KBM-7 (cell line): ENCODE measurements around the gene KIFC3.
"Not testable (repeated sequence)": the region's sequence is repeated elsewhere in the genome, so short reads cannot be mapped to it uniquely, and the experiment has no call there.

ENCODE experiments used
- DNase-seq: peaks from one replicate; pipeline ENCODE4 v3.0.0-alpha.2; 2015
- in situ Hi-C: fragments of 300-500 bp; cut with MboI; formaldehyde crosslinking; loops from 2 replicates; pipeline ENCODE4 v1.14.3; 2020; ENCODE audit warnings: low sequenced_read_pairs, low pct_unique_long_range_greater_than_20kb, mixed read lengths

Gene KIFC3

GRCh38 chr16:57749856-57750452 lies 52.3 kb downstream of the KIFC3 start:
- DNase-seq = no peak
- in situ Hi-C loops = loop anchor here (25.0 kb wide), 1 partner anchor 237 kb away; a partner anchor contains a TSS

- in situ Hi-C loops = no loop called here
- no peak for DNase-seq
Observed at GRCh38 chr16:57749101-57749692, 53.1 kb downstream of the KIFC3 start.

GRCh38 chr16:57748596-57748995 lies 53.7 kb downstream of the KIFC3 start:
- in situ Hi-C loops = no loop called here
- no peak for DNase-seq

GRCh38 chr16:57747996-57748395 lies 54.3 kb downstream of the KIFC3 start:
- in situ Hi-C loops = no loop called here
- DNase-seq = no peak

- in situ Hi-C loops = no loop called here
- no peak for DNase-seq
Observed at GRCh38 chr16:57747496-57747895, 54.8 kb downstream of the KIFC3 start.

- in situ Hi-C loops = no loop called here
Observed at GRCh38 chr16:57747091-57747490, 55.2 kb downstream of the KIFC3 start.

GRCh38 chr16:57746316-57746715 lies 56.0 kb downstream of the KIFC3 start:
- in situ Hi-C loops, DNase-seq: not testable (repeated sequence)

More at GRCh38 chr16:57747091-57747490, 55.2 kb downstream of the KIFC3 start:
- DNase-seq = no peak

GRCh38 chr16:57745768-57746167 lies 56.5 kb downstream of the KIFC3 start:
- DNase-seq = no peak
- in situ Hi-C loops = no loop called here

- DNase-seq = no peak
- in situ Hi-C loops = no loop called here
Observed at GRCh38 chr16:57744642-57744903, 57.7 kb downstream of the KIFC3 start.

- in situ Hi-C loops = no loop called here
- DNase-seq = no peak
Observed at GRCh38 chr16:57743886-57744641, 58.2 kb downstream of the KIFC3 start.

GRCh38 chr16:57743458-57743857 lies 58.8 kb downstream of the KIFC3 start:
- in situ Hi-C loops = no loop called here
- no peak for DNase-seq

GRCh38 chr16:57742543-57742942 lies 59.7 kb downstream of the KIFC3 start:
- in situ Hi-C loops = no loop called here
- DNase-seq = no peak

GRCh38 chr16:57741660-57742191 lies 60.6 kb downstream of the KIFC3 start:
- DNase-seq = no peak
- in situ Hi-C loops = no loop called here

- no peak for DNase-seq
- in situ Hi-C loops = no loop called here
Observed at GRCh38 chr16:57740423-57741071, 61.7 kb downstream of the KIFC3 start.

- DNase-seq = no peak
- in situ Hi-C loops = no loop called here
Observed at GRCh38 chr16:57739756-57740422, 62.4 kb downstream of the KIFC3 start.

- in situ Hi-C loops = no loop called here
- DNase-seq = no peak
Observed at GRCh38 chr16:57738844-57739243, 63.4 kb downstream of the KIFC3 start.

GRCh38 chr16:57736419-57737351 lies 65.6 kb downstream of the KIFC3 start:
- in situ Hi-C loops = no loop called here
- DNase-seq = peak; percentile 73

- no peak for DNase-seq
- in situ Hi-C loops = no loop called here
Observed at GRCh38 chr16:57735755-57736418, 66.4 kb downstream of the KIFC3 start, which contains the start of gene KATNB1. KATNB1 (plus strand) TSS chr16:57735770; CDS start chr16:57737244, 1,474 bp downstream.
